Gastrocnemius medialis (tissue), 4 donors: ENCODE measurements around the gene PGLYRP2.

Source experiments
- CTCF ChIP-seq, 5 experiments: fragments of 450-650 bp in 3 of 5; fragments of 200-600 bp in 2 of 5; sonication (generic) in 2 of 5; IDR thresholded peaks in 4 of 5; conservative IDR thresholded peaks in 1 of 5; 1 replicate in 4 of 5; 2 replicates in 1 of 5; pipeline ENCODE4 v1.5.1; 2016 to 2019; ENCODE audit warnings: antibody characterized with exemption in 5 of 5, mild to moderate bottlenecking in 3 of 5, moderate library complexity in 3 of 5
- POLR2A ChIP-seq, 2 donors: fragments of 450-650 bp; IDR thresholded peaks; one replicate each; pipeline ENCODE4 v1.6.1; 2017; ENCODE audit warnings: antibody characterized with exemption in 2 of 2, mild to moderate bottlenecking in 2 of 2, moderate library complexity in 2 of 2

GRCh38 chr19:15517778-15518177, 38.5 kb upstream of the PGLYRP2 start:
- TF ChIP-seq CTCF (IDR thresholded peaks at IDR 0.05 in 4 of 5, conservative IDR thresholded peaks at IDR 0.05 in 1 of 5) = no peak
- no peak for TF ChIP-seq POLR2A (IDR thresholded peaks at IDR 0.05)
